Measurements from ENCODE around the gene SLC25A23.

The SLC25A23 gene

GRCh38 chr19:6480848-6481415, 21.3 kb upstream of the SLC25A23 start:
- DNase-seq, result peak in 1 of 2 experiments; percentile 52

GRCh38 chr19:6479836-6480398, 20.3 kb upstream of the SLC25A23 start:
- no peak for DNase-seq

- no peak for DNase-seq
These were observed 19.2 kb upstream of the SLC25A23 start for GRCh38 chr19:6478815-6479214.

- no peak for DNase-seq
These were observed 17.4 kb upstream of the SLC25A23 start for GRCh38 chr19:6476896-6477431.

- peak; percentile 34 to 44 for DNase-seq
These were observed 16.7 kb upstream of the SLC25A23 start for GRCh38 chr19:6476155-6476895.

- DNase-seq, result no peak
These were observed 15.9 kb upstream of the SLC25A23 start for GRCh38 chr19:6475321-6476108.

GRCh38 chr19:6473647-6474046, 14.1 kb upstream of the SLC25A23 start:
- no peak for DNase-seq

GRCh38 chr19:6472713-6473112, 13.1 kb upstream of the SLC25A23 start:
- no peak for DNase-seq

- DNase-seq, result no peak
These were observed 11.5 kb upstream of the SLC25A23 start for GRCh38 chr19:6471076-6471475.

GRCh38 chr19:6470173-6470572, 10.6 kb upstream of the SLC25A23 start:
- DNase-seq, result no peak

- no peak for DNase-seq
These were observed 7.8 kb upstream of the SLC25A23 start for GRCh38 chr19:6467384-6467783.

- DNase-seq, result no peak
These were observed 7.1 kb upstream of the SLC25A23 start for GRCh38 chr19:6466526-6467248.

GRCh38 chr19:6465663-6466062, 6.1 kb upstream of the SLC25A23 start:
- no peak for DNase-seq

- DNase-seq, result no peak
These were observed 5.4 kb upstream of the SLC25A23 start for GRCh38 chr19:6465006-6465405.

- DNase-seq, result peak; percentile 41 to 63
These were observed 4.7 kb upstream of the SLC25A23 start, which contains the start of gene CRB3 for GRCh38 chr19:6464070-6464873. TSS of gene CRB3 (plus strand) at chr19:6464271. CDS start at chr19:6464702, 431 bp downstream.

GRCh38 chr19:6460099-6460884, 700 bp upstream of the SLC25A23 start:
- DNase-seq, result peak; percentile 96

GRCh38 chr19:6458695-6459261, 814 bp downstream of the SLC25A23 start:
- DNase-seq, result no peak

- no peak for DNase-seq
These were observed 1.5 kb downstream of the SLC25A23 start for GRCh38 chr19:6457958-6458694.

- DNase-seq, result no peak
These were observed 3.7 kb downstream of the SLC25A23 start for GRCh38 chr19:6455924-6456323.
